Thymus (tissue), 11 donors: ENCODE data around the gene MYO10. TPM values are rescaled to one million over a fixed set of nuclear protein-coding genes. Genes with fewer than 3 reads are reported as not detected.

ENCODE experiments used
- DNase-seq, 9 donors: peaks; one replicate each; pipeline ENCODE4 v3.0.0-alpha.2; 2013; ENCODE audit warnings: low spot score in 9 of 9, low read depth in 6 of 9, missing footprints in 1 of 9
- H3K27ac ChIP-seq, 2 donors: one replicate each; pipeline ENCODE4 v1.5.1; 2013; ENCODE audit warnings: control low read depth in 1 of 2, low read depth in 1 of 2, low read length in 1 of 2, mild to moderate bottlenecking in 1 of 2, moderate library complexity in 1 of 2
- H3K27me3 ChIP-seq, 2 donors: one replicate each; pipeline ENCODE4 v1.5.1; 2013; ENCODE audit warnings: low read length in 1 of 2; ENCODE audit not compliant: control insufficient read depth in 2 of 2, insufficient read depth in 1 of 2
- H3K36me3 ChIP-seq, 2 donors: one replicate each; pipeline ENCODE4 v1.5.1; 2013; ENCODE audit warnings: low read length in 1 of 2, mild to moderate bottlenecking in 1 of 2, moderate library complexity in 1 of 2; ENCODE audit not compliant: control insufficient read depth in 2 of 2, insufficient read depth in 2 of 2
- H3K4me1 ChIP-seq, 2 donors: one replicate each; pipeline ENCODE4 v1.5.1; 2013; ENCODE audit warnings: low read length in 2 of 2; ENCODE audit not compliant: control insufficient read depth in 2 of 2, insufficient read depth in 2 of 2
- H3K4me3 ChIP-seq, 2 donors: one replicate each; pipeline ENCODE4 v1.5.1; 2013; ENCODE audit warnings: low read length in 2 of 2, control low read depth in 1 of 2, mild to moderate bottlenecking in 1 of 2
- H3K9me3 ChIP-seq, 2 donors: one replicate each; pipeline ENCODE4 v1.5.1; 2013; ENCODE audit warnings: low read length in 1 of 2, mild to moderate bottlenecking in 1 of 2; ENCODE audit not compliant: control insufficient read depth in 2 of 2, insufficient read depth in 1 of 2
- WGBS: extraction: QIAGEN DNeasy Blood & Tissue Kit; methylation state at CpG from one replicate; pipeline ENCODE4 v1.1.7; 2013; 5-methylcytosine and 5-hydroxymethylcytosine counted together
- polyA plus RNA-seq: library from polyadenylated mRNA; stranded (reverse); fragments of 200-250 nt; gene quantifications from one replicate; pipeline ENCODE4 v1.2.3, GENCODE V29; 2013
- total RNA-seq: library from RNA; stranded (reverse); fragments of 120-200 nt; gene quantifications from one replicate; pipeline ENCODE4 v1.2.4, GENCODE V29; 2013
- donor health status: healthy.

MYO10 gene
- total and polyA plus RNA-seq, 2 donors, result 4.3 to 6.0 TPM

GRCh38 chr5:16886366-16886736 lies 49.7 kb downstream of the MYO10 start:
- no peak overlapping the region for H3K27ac ChIP-seq
- no peaks in the 10 kb centered on the region for H3K36me3 ChIP-seq
- no peaks in the 10 kb centered on the region for H3K4me1 ChIP-seq
- 94% methylated on average over 7 of the region's 7 CpGs for WGBS
- H3K9me3 ChIP-seq, result no peaks in the 10 kb centered on the region
- H3K4me3 ChIP-seq, result no peak overlapping the region
- no peaks in the 10 kb centered on the region for H3K27me3 ChIP-seq
- no peak for DNase-seq

- WGBS, result 94% methylated on average over 13 of the region's 13 CpGs
- H3K4me3 ChIP-seq, result no peak overlapping the region
- no peak for DNase-seq
- H3K27ac ChIP-seq, result no peak overlapping the region
- H3K27me3 ChIP-seq, result no peaks in the 10 kb centered on the region
- no peaks in the 10 kb centered on the region for H3K4me1 ChIP-seq
- H3K36me3 ChIP-seq, result no peaks in the 10 kb centered on the region
- H3K9me3 ChIP-seq, result no peaks in the 10 kb centered on the region
These were observed 50.3 kb downstream of the MYO10 start for GRCh38 chr5:16885635-16886365.

GRCh38 chr5:16884595-16884994 lies 51.5 kb downstream of the MYO10 start:
- Histone ChIP-seq H3K36me3 (no peaks in the 10 kb centered on the region), H3K4me1 (no peaks in the 10 kb centered on the region), H3K27ac (no peak overlapping the region), H3K4me3 (no peak overlapping the region), H3K9me3 (no peaks in the 10 kb centered on the region), H3K27me3 (no peaks in the 10 kb centered on the region)
- WGBS, result 94% methylated on average over 4 of the region's 4 CpGs
- DNase-seq, result no peak

- Histone ChIP-seq H3K27me3 (no peaks in the 10 kb centered on the region), H3K27ac (no peak overlapping the region), H3K4me3 (no peak overlapping the region), H3K4me1 (no peaks in the 10 kb centered on the region), H3K36me3 (no peaks in the 10 kb centered on the region), H3K9me3 (no peaks in the 10 kb centered on the region)
- no peak for DNase-seq
- 79% methylated on average over 6 of the region's 6 CpGs for WGBS
These were observed 52.3 kb downstream of the MYO10 start for GRCh38 chr5:16883806-16884205.

- H3K27ac ChIP-seq, result no peak overlapping the region
These were observed 52.9 kb downstream of the MYO10 start for GRCh38 chr5:16883176-16883575.

GRCh38 chr5:16881251-16881650 lies 54.8 kb downstream of the MYO10 start:
- no peaks in the 10 kb centered on the region for H3K36me3 ChIP-seq
- no peaks in the 10 kb centered on the region for H3K9me3 ChIP-seq
- no peak overlapping the region for H3K4me3 ChIP-seq
- H3K27ac ChIP-seq, result no peak overlapping the region
- WGBS, result 92% methylated on average over 3 of the region's 3 CpGs
- DNase-seq, result no peak
- H3K4me1 ChIP-seq, result no peaks in the 10 kb centered on the region
- no peaks in the 10 kb centered on the region for H3K27me3 ChIP-seq

More at GRCh38 chr5:16883176-16883575, 52.9 kb downstream of the MYO10 start:
- 97% methylated on average over 6 of the region's 6 CpGs for WGBS
- H3K9me3 ChIP-seq, result no peaks in the 10 kb centered on the region
- H3K36me3 ChIP-seq, result no peaks in the 10 kb centered on the region
- no peaks in the 10 kb centered on the region for H3K4me1 ChIP-seq
- no peaks in the 10 kb centered on the region for H3K27me3 ChIP-seq
- H3K4me3 ChIP-seq, result no peak overlapping the region
- no peak for DNase-seq

GRCh38 chr5:16880547-16880946 lies 55.5 kb downstream of the MYO10 start:
- no peak overlapping the region for H3K27ac ChIP-seq
- DNase-seq, result no peak
- no peak overlapping the region for H3K4me3 ChIP-seq
- 91% methylated on average over 3 of the region's 3 CpGs for WGBS
- no peaks in the 10 kb centered on the region for H3K4me1 ChIP-seq
- no peaks in the 10 kb centered on the region for H3K36me3 ChIP-seq
- H3K27me3 ChIP-seq, result no peaks in the 10 kb centered on the region
- H3K9me3 ChIP-seq, result no peaks in the 10 kb centered on the region

- no peaks in the 10 kb centered on the region for H3K36me3 ChIP-seq
- no peaks in the 10 kb centered on the region for H3K27me3 ChIP-seq
- no peaks in the 10 kb centered on the region for H3K9me3 ChIP-seq
- WGBS, result 97% methylated on average over 13 of the region's 13 CpGs
- no peaks in the 10 kb centered on the region for H3K4me1 ChIP-seq
- H3K27ac ChIP-seq, result no peak overlapping the region
- no peak overlapping the region for H3K4me3 ChIP-seq
- DNase-seq, result no peak
These were observed 56.4 kb downstream of the MYO10 start for GRCh38 chr5:16879650-16880049.

GRCh38 chr5:16879191-16879590 lies 56.9 kb downstream of the MYO10 start:
- no peak for DNase-seq
- no peaks in the 10 kb centered on the region for H3K4me1 ChIP-seq
- H3K4me3 ChIP-seq, result no peak overlapping the region
- H3K9me3 ChIP-seq, result no peaks in the 10 kb centered on the region
- 96% methylated on average over 1 of the region's 1 CpG for WGBS
- H3K27ac ChIP-seq, result no peak overlapping the region
- H3K36me3 ChIP-seq, result no peaks in the 10 kb centered on the region
- H3K27me3 ChIP-seq, result no peaks in the 10 kb centered on the region
